Stimulated activated CD4-positive, alpha-beta T cell treated with anti-CD3 and anti-CD28 coated beads, Interleukin-12 subunit alpha, Interleukin-12 subunit beta, amount 100 ng/mL, for 24 hours (primary cell): ENCODE data around the gene AIFM1.
A peak's percentile ranks its signal among the peaks of the same experiment; 100 is the strongest.

ENCODE experiments used
- DNase-seq, 2 experiments: peaks; one replicate each; pipeline ENCODE4 v3.0.0-alpha.2; 2020; ENCODE audit warnings: low read depth in 2 of 2

Gene AIFM1

DNA sequence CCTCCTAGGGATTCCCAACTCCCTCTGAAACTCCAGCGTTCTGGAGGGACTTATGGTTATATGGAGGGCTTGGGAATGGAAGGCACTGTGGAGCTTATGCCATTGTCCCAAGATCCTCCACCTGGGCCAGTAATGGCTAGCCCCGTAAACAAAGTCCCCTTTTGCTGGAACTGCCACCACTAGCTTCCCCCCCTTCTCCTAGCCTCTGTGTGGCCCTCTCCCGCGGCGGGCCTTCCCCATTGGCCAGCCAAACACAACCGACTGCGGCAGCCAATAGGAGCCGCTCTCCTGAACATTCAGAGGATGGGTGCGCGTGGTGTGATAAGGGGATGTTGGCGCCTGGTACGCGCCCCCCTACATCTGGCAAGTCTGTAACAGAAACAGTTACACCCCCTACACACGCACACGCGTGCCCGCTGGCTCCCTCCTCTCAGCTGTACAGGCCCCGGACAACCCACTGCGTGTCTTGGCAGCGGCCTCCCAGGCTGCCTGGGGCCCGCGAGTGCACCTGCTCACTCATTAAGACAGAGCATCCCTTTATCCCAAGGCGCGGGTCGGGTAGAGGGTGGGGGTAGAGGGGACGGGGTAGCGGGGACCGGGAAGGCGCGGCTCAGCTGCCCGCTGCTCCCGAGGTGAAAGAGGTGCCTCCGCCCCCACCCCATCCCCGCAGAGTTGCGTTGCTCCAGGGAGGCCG, 5.3 kb upstream of the AIFM1 start:
- peak in 1 of 2 experiments; percentile 52 for DNase-seq

DNA sequence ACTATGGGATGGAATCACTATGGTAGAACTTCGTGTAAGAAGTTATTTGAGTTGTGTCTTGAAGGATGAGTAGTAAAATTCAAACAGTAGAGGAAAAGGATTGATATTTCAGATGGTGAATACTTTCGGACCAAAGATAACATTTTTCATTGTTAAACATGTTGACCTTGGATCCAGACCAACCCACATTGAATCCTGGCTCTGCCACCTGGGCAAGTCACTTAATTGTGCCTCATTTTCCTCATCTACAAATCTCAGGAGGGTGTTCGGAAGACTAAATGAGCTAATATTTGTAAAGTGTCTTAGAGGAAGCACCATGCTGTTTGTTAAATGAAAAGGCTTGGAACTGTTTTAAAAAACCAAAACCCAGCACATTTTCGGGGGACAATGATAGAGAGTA, 1.4 kb upstream of the AIFM1 start:
- no peak for DNase-seq

DNA sequence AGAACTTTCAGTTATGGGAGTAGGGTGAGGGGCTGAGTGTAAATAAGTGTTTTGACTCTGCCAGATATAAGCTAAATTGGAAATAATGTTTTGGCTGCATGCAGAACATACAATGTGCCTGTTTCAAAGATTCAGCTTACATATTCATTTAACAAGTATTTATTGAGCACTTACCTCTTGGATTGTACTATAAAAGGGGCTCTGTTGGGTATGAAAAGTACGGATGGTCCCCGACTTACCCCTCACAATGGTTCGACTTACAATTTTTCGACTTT, 799 bp upstream of the AIFM1 start:
- no peak for DNase-seq

DNA sequence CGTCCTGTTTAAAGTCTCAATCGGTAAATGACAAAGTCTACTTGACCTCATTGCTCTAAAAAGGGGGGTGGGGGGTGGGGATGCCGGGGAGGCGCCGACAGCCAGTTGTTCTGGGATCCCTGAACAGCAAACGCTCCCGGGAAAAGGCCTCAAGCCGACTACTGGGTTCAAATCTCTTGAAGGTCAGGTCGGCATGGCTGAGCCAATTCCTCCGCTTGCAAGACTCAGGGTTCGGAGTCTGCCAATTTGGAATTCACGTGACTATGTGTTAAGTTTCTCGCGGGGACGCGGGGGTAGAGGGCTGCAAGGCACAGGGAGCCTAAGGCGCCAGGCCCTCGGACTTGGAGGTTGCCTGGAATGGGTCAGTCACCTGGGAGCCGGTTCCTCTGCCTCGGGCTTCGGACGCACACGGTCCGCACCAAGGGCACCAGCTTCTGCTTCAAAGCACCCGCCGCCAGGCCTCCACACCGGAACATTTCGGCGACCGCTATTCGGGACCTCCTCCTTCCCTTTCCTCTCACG, 399 bp downstream of the AIFM1 start:
- DNase-seq: peak in 1 of 2 experiments; percentile 15

DNA sequence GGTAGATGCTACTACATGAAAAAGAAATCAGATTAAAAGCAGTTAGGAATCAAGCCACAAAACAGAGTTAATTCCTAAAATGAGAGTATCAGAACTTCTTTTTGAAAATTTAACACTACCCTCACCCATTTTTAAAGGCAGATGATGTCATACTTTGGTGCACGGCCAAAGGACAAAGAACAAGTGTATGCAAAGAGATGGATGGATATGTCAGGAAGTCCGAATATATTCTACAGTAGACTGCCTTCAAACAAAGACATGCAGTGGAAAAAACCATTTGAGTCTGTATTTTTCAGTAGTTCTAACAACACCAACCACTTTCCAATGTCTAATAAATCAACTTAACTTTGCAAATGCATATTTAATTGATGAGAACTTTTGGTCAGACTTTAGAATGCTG, 2.2 kb downstream of the AIFM1 start:
- DNase-seq: no peak

DNA sequence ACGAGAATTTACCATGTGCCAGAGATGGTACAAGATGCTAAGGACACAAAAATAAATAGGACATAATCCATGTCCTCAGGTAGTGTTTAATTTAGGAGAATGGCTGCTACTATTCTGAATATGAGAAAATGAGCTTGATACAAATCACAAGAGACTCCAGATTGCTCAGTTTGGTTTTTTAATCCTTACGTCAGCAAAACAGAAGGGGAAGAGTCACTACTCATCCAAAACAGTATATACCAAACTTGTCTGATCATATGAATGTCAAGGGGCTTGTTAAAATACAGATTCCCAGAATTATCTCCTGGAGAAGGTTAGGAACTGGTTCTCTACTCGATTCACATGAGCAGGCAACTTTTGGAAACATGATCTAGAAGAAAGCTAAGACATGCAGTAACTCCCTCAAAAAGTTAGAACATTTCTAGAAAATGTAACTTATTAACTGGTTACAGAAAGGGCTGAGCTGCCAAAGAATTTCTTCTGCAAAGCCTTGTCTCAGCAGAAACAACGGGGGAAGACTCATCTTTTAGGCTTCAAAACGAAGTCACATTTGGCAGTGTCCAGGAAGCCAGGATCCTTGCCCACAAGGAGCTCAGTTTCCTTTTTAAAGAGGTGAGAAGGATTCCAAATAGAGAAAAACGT, 3.4 kb downstream of the AIFM1 start:
- no peak for DNase-seq

DNA sequence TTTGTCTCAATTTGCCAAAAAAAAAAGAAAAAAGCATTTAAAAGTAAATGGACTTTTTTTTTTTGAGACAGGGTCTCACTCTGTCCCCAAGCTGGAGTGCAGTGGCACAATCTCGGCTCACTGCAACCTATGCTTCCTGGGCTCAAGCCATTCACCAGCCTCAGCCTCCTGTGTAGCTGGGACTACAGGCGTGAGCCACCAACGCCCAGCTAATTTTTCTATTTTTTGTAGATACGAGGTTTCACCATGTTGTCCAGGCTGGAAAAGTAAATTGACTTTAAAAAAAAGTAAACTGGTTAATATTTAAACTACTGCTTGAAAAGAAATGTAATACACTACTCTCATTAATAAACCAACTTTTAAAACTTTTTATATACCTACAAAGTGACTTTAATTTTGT, 5.9 kb downstream of the AIFM1 start:
- no peak for DNase-seq

DNA sequence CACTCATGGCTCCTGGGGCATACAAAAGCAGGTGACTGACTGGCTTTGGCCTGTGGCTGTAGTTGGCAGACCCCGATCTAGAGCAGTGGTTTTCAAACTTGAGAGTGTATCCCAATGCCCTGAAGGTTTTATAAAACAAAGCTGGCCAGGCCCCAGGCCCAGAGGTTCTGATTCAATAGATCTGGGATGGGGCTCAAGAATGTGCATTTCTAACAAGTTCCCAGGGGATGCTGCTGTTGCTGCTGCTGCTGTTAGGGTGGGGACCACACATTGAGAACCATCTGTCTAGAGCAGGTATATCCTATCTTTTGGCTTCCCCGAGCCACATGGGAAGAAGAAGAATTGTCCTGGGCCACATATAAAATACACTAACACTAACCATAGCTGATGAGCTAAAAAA, 7.3 kb downstream of the AIFM1 start:
- DNase-seq: no peak

DNA sequence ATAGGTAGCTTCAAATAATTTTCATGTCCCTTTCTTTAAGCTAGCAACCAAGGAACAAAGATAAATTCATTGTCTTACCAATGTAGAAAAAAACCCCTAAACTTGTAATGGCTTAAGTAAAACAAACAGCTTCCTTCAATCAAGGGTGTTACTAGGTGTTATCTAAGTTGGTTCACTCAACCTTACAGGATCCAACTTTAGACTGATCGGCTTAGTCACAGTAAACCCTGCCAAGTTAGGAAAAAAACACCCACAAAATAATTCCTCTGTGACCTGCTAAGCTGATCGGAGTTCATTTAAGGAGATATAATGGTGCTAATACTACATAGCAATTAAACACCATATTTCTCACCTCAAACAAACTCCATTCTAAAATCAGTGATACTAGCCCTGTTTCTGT, 10.1 kb downstream of the AIFM1 start:
- no peak for DNase-seq

DNA sequence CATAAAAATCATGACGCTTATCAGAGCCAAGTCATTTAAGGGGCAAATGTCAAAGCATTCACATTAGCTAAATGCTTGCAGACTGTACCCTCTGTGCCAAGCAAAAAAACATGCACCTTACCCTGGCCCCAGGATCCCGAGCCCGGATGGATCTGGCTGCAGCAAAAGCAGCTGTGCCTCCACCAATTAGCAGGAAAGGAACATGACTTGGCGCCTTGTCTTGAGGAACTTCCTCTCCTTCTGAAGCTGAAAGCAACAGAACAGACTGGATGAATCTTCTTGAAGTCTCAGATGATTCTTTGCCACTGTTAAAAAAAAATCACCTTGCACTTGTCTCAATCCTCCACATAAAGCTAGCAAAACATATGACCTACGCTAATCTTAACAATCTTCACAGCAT, 18.0 kb downstream of the AIFM1 start:
- DNase-seq: no peak

DNA sequence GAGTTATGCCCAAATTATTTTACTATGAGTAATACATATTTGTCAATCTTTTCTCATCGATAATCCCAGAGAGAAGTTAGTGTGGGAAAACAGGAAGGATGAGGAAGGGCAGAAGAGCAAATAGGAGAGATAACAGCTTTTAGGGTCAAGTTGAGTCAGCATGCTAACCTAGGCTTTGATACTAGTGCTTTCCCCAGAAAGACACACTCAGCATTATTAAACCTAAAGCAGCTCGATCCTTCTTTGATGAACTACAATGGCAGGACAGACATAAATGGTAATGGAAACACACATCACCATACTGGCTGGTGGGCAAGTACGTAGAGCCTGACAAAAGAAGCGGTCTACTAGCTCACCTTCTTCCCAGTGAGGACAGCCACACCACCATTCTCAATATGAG, 20.5 kb downstream of the AIFM1 start:
- DNase-seq: no peak

DNA sequence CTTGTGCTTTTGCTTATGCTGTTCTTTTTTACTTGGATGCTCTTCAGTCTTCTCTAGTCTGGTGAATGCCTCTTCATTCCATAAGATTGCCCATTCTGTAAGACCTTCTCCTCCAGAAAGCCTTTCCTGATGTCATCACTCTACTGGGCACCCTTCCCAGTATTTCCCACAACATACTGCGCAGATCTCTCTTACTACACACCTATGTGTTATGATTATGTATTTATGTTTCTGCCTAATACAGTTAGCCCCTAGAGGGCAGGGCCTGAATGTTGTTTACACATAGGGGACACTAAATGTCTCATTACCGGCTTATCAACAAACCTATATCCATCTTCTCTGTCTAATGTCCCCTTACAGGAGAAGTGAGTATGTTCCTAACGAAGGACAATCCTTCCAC, 21.1 kb downstream of the AIFM1 start:
- no peak for DNase-seq

DNA sequence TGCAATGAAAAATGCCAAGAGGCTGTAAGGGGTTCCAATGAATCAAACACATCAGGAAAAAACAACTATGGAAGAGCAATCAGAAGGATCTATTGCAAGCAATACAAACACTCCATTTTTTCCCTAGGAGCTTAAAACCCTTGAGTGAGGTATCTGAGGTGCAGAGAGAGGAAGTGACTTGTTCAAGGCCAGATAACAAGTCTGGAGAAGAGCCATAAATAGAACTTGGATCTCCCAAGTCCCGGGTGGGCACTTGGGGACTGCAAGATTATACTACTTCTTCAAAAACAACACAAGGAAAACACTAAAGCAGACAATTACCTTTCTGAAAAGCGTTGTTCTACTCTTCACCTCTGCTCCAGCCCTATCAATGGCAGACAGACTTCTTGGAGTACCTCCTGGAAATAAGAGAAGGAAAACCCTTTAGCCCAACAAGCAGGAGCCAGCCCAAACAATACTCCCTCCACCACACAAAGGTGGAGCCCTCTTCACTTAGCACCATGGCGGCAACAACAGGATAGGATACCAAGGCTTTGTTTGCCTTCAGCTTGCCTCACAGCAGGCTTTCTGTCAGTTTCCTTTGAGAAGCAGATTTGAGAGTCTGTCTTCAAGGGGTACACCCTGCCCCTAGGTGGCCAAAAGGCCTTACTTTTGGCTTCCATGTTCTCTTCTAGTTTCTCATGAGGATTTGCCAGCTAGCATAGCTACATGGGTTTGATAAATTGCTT, 26.0 kb downstream of the AIFM1 start:
- no peak for DNase-seq

DNA sequence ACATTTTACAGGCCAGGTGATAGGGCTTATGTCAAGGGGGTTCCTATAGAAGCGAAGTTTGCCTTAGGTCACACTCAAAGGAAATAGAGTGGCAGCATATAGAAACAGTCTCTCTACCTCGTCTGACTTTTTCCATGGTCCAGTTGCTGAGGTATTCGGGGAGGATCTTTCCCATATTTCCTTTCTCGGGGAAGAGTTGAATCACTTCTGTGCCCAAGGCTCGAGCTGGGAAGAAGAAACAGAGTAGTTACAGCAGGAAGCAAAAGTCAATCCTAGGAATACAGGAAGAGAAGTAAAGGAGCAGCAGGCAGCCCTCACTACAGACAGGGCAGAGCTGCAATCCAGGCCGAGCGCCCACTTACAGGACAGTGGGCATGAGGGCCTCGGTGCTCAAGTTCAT, 28.7 kb downstream of the AIFM1 start:
- DNase-seq: no peak

DNA sequence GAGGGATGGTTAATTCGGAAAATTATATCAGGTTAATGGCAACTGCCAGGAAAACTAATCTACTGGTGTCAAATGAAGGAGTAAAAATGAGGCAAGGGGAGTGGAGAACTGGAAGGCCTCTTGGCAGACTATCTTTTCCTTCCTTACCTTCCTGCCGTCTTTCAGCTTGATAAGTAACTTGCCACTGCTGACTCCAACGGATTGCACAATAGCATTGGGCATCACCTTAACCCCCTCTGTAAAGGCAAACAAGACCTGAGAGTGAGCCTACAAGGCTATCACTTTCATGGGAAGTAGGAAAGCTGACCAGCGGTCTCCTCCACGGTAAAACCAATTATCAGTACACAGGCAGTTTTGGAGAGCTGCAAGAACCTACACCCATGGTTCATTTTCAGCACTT, 29.1 kb downstream of the AIFM1 start:
- DNase-seq: no peak

DNA sequence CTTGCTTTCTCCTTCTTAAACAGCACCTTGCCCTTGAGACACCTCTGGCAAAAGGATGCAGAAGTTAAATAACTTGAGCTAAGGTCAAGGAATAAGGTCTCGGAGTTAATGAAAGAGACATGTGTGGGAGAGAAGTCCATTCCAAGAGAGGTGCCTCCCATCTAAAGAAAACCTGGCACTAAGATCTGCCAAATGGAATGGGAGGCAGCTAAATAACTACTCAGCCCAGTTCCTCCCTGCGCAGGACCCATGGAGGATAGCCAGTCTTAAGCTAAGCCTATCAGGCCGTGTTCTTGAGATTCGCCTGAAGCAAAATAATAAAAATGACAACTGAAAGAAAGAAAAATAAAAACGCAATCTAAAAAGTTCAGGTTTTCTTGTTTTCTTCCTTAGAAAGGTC, 34.7 kb downstream of the AIFM1 start:
- DNase-seq: no peak

DNA sequence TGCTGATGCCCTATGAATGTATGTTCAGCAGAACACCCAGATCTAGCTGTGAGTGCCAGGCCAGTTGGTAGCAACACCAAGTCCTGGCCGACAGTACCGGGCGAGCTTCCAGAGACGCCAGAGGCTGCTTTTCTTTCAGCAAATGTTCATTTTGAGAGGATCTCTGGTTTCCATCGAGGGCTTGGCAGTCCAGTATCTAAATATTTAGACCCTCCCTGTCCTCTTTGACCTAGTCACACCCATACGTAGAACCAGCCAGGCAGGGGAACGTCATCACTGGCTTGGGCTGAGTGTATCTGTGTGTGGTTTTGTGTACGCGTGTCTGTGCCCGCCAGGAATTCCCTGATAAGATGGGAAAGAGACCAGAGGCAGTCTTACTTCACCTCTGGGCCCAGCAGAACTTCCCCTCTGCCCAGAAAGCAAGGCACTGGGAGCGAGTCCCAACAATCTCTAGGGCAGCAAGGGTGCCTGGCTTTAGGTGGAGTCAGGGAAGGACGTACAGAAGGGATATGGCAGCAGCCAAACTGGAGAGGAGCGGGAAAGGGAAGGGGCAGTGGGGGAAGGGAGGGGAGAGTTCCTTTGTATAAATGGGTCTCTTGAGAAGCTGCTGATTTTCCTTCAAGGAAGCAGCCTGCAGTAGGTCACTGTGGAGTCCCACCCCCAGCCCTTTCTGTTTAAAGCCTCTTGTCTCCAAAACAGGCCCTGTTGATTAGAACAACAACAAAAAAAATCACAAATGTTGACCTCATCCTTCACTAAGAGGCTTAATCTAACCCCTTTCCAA, 40.4 kb downstream of the AIFM1 start:
- DNase-seq: no peak

DNA sequence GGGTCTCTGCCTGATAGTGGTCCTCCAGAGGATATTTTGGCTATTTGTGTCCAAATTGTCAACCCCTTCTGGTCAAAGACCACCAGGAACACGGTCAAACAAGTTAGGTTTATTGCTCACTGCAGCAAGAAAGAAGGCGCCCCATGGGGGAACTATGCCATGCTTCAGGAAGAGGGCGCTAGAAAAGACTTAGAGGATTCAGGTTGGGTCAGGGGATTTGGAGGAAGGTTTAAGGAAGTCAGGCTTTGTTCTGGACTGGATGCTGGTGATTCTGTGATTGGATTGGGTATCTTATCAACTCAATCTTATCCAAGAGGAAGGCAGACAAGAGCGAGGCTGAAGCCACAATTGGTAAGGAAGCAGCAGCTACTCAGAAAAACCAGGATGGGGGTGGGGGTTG, 41.1 kb downstream of the AIFM1 start:
- DNase-seq: no peak

DNA sequence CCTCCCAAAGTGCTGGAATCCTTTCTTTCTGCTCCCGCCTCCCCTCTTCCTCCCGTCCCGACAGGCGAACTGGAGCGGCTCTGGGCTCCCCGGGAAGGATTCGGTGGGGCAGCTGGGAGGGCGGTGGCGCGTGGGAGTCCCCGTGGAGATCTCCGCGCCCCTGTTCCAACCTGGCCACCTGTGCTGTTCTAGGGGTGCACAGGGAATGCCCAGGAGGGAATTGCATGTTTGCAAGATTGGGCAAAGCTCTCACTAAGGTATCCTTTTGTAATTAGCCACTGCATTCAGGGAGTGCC, 44.2 kb downstream of the AIFM1 start:
- DNase-seq: no peak

DNA sequence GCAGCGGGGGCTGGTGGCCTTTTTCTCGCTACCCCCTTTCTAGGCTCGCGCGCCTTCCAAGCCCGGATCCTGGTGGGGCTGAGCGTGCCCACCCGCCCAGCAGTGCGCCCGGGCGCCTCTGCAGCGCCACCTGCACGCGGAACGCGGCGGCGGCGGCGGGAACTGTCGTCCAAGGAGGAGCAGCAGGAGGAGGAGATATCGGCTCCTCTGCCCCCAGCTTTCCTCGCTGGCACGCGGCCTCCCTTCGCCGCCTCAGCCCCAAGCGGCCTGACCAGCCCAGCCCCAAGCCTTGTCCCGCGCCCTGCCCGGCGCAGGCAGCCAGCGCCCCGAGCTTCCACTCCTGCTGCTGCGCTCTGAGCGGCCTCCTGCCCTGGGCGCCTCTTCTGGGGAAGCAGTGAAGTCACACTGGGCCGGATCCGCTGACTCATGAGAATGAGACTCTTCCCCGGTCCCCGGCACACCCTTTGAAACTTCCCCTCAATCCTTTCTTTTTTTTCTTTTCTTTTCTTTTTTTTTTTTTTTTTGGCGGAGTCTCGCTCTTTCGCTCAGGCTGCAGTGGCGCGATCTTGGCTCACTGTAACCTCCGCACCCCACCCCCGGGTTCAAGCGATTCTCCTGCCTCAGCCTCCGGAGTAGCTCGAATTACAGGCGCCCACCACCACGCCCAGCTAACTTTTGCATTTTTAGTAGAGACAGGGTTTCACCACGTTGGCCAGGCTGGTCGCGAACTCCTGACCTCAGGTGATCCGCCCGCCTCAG, 44.7 kb downstream of the AIFM1 start:
- peak; percentile 40 to 53 for DNase-seq

DNA sequence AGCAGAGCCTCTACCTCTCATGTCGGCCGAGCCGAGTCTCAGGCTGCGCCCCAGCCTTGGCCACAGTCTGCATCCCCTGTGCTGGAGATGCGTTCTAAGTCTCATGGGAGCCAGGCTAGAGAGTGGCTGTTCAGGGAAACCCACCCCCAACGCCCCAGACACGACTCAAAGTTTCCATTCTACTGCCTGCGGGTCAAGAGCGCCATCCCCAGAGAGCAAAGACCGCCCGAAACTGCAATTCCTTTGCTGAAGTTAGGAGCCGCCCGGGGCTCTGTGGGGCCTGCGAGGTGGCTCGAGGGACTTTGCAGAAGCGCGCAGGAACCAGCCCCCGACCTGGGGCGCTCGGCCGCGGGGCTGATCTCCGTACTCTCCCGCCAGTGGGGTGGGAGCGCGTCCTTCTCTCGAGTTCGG, 45.3 kb downstream of the AIFM1 start:
- no peak for DNase-seq
